Hepatocyte (in vitro differentiated cells): ENCODE measurements around the gene ZNF282. TPM values are rescaled to one million over a fixed set of nuclear protein-coding genes. Genes with fewer than 3 reads are reported as not detected.
"Not testable (repeated sequence)": the region's sequence is repeated elsewhere in the genome, so short reads cannot be mapped to it uniquely, and the experiment has no call there.

Experiments used
- DNase-seq: peaks from one replicate; pipeline ENCODE4 v3.0.0-alpha.2; 2016; ENCODE audit warnings: low spot score
- H2AFZ ChIP-seq: fragments of 200-600 bp; sonication (generic); 2 replicates; pipeline ENCODE4 v1.6.0; 2016; ENCODE audit warnings: antibody characterized with exemption, mild to moderate bottlenecking
- H3K27ac ChIP-seq: fragments of 200-600 bp; sonication (generic); 2 replicates; pipeline ENCODE4 v1.5.1; 2016; ENCODE audit warnings: mild to moderate bottlenecking
- H3K27me3 ChIP-seq: fragments of 200-600 bp; sonication (generic); 2 replicates; pipeline ENCODE4 v1.6.1; 2016
- H3K36me3 ChIP-seq: fragments of 200-600 bp; sonication (generic); replicated peaks from 2 replicates; pipeline ENCODE4 v1.5.1; 2016; ENCODE audit warnings: low read depth; ENCODE audit not compliant: insufficient read depth
- H3K4me1 ChIP-seq: fragments of 200-600 bp; sonication (generic); 2 replicates; pipeline ENCODE4 v1.5.1; 2016; ENCODE audit warnings: mild to moderate bottlenecking, moderate library complexity; ENCODE audit not compliant: insufficient read depth
- H3K4me2 ChIP-seq: fragments of 200-600 bp; sonication (generic); 2 replicates; pipeline ENCODE4 v1.6.0; 2016
- H3K4me3 ChIP-seq: fragments of 200-600 bp; sonication (generic); 2 replicates; pipeline ENCODE4 v1.5.1; 2016; ENCODE audit warnings: mild to moderate bottlenecking
- H3K79me2 ChIP-seq: fragments of 200-600 bp; sonication (generic); 2 replicates; pipeline ENCODE4 v1.6.0; 2017; ENCODE audit warnings: mild to moderate bottlenecking
- H3K9me2 ChIP-seq: fragments of 200-600 bp; sonication (generic); replicated peaks from 2 replicates; pipeline ENCODE4 v1.6.0; 2017; ENCODE audit warnings: mild to moderate bottlenecking; ENCODE audit not compliant: insufficient read depth
- H3K9me3 ChIP-seq: fragments of 200-600 bp; sonication (generic); 2 replicates; pipeline ENCODE4 v1.5.1; 2016; ENCODE audit warnings: low read depth, mild to moderate bottlenecking
- H4K20me1 ChIP-seq: fragments of 200-600 bp; sonication (generic); 2 replicates; pipeline ENCODE4 v1.6.0; 2016; ENCODE audit warnings: mild to moderate bottlenecking; ENCODE audit not compliant: insufficient read depth, poor library complexity, severe bottlenecking
- CTCF ChIP-seq: fragments of 200-600 bp; sonication (generic); IDR thresholded peaks from 2 replicates; pipeline ENCODE4 v1.5.1; 2016; ENCODE audit warnings: antibody characterized with exemption, mild to moderate bottlenecking; ENCODE audit not compliant: poor library complexity
- EZH2 ChIP-seq: fragments of 200-600 bp; sonication (generic); IDR thresholded peaks from 2 replicates; pipeline ENCODE4 v1.6.1; 2016; ENCODE audit warnings: antibody characterized with exemption, mild to moderate bottlenecking, borderline replicate concordance
- EZH2phosphoT487 ChIP-seq: fragments of 200-600 bp; sonication (generic); IDR thresholded peaks from one replicate; pipeline ENCODE4 v1.6.1; 2018; ENCODE audit warnings: antibody characterized with exemption, mild to moderate bottlenecking, low read depth, moderate library complexity; ENCODE audit not compliant: unreplicated experiment, severe bottlenecking
- WGBS: methylation state at CpG from one replicate; pipeline ENCODE4 v1.1.6; 2016; ENCODE audit warnings: low lambda C conversion rate; ENCODE audit errors: missing lambda C conversion rate; 5-methylcytosine and 5-hydroxymethylcytosine counted together
- polyA plus RNA-seq: library from polyadenylated mRNA; unstranded; fragments of >200 nt; fragmentation: Nextera tagmentation; extraction: Ambion mirVana; gene quantifications from 2 replicates; pipeline ENCODE4 v1.2.1, GENCODE V29; 2016
- small RNA-seq: library from RNA; depleted of rRNA; stranded (forward); fragments of <200 nt; gene quantifications from one replicate; pipeline ENCODE3, GENCODE V24; 2014
- total RNA-seq: library from RNA; depleted of rRNA; stranded (reverse); fragments of >200 nt; gene quantifications from 2 replicates; pipeline ENCODE4 v1.2.3, GENCODE V29; 2014

Gene ZNF282
- total and polyA plus RNA-seq, 2 experiments from 2014 or later, result 10.8 to 16.7 TPM

- no peak overlapping the region for H2AFZ ChIP-seq
- H3K9me3 ChIP-seq, result no peaks in the 10 kb centered on the region
- no peak overlapping the region for H3K4me2 ChIP-seq
- 95% methylated on average over 8 of the region's 8 CpGs for WGBS
- H3K27ac ChIP-seq, result no peak overlapping the region
- no peaks in the 10 kb centered on the region for H4K20me1 ChIP-seq
- DNase-seq, result no peak
- H3K79me2 ChIP-seq, result peaks cover 14% of the 10 kb centered on the region
- no peak overlapping the region for H3K4me3 ChIP-seq
- H3K9me2 ChIP-seq, result no peaks in the 10 kb centered on the region
- peaks cover 4% of the 10 kb centered on the region for H3K4me1 ChIP-seq
- H3K27me3 ChIP-seq, result no peaks in the 10 kb centered on the region
- TF ChIP-seq EZH2 (no peak), CTCF (no peak), EZH2phosphoT487 (no peak)
- no peaks in the 10 kb centered on the region for H3K36me3 ChIP-seq
Measured at GRCh38 chr7:149267733-149268132, 72.4 kb downstream of the ZNF282 start.

DNA sequence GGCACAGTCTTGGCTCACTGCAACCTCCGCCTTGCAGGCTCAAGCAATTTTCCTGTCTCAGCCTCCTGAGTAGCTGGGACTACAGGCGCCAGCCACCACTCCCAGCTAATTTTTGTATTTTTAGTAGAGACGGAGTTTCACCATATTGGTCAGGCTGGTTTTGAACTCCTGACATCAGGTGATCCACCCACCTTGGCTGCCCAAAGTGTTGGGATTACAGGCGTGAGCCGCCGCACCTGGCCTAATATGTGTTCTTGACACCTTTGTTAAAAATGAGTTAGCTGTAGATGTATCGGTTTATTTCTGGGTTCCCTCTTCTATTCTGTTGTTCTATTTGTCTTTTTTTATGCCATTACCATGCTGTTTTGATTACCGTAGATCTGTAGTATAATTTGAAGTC, 79.1 kb downstream of the ZNF282 start:
- not testable (repeated sequence) for H3K4me1 ChIP-seq, H3K27ac ChIP-seq, H2AFZ ChIP-seq, H3K9me3 ChIP-seq, H3K4me3 ChIP-seq, H4K20me1 ChIP-seq, H3K9me2 ChIP-seq, H3K36me3 ChIP-seq, H3K4me2 ChIP-seq, DNase-seq, H3K79me2 ChIP-seq, H3K27me3 ChIP-seq
- WGBS, result 99% methylated on average over 8 of the region's 8 CpGs

Small RNAs within 50 kb of the gene (small RNA-seq; reads per million reads assigned to genes)
- not detected for gene AC004890.1

Other genes with a start within 250 kb of the ZNF282 start
- 371 and 375 TPM in 2 replicates for gene PDIA4, start 167.0 kb upstream of the ZNF282 start, total RNA-seq
- gene PDIA4, start 167.0 kb upstream of the ZNF282 start, polyA plus RNA-seq, result 377 and 413 TPM in 2 replicates
- gene ZNF786, start 104.8 kb upstream of the ZNF282 start, total RNA-seq, result 5.1 and 5.7 TPM in 2 replicates
- 4.9 and 6.9 TPM in 2 replicates for gene ZNF786, start 104.8 kb upstream of the ZNF282 start, polyA plus RNA-seq
- 2.7 and 3.9 TPM in 2 replicates for gene ZNF425, start 69.2 kb upstream of the ZNF282 start, total RNA-seq
- 3.3 and 4.2 TPM in 2 replicates for gene ZNF425, start 69.2 kb upstream of the ZNF282 start, polyA plus RNA-seq
- 10.7 and 12.5 TPM in 2 replicates for gene ZNF398, start 48.1 kb upstream of the ZNF282 start, total RNA-seq
- gene ZNF398, start 48.1 kb upstream of the ZNF282 start, polyA plus RNA-seq, result 5.1 and 8.1 TPM in 2 replicates
- gene ZNF212, start 44.1 kb downstream of the ZNF282 start, total RNA-seq, result 3.3 and 4.6 TPM in 2 replicates
- 9.9 and 11.9 TPM in 2 replicates for gene ZNF212, start 44.1 kb downstream of the ZNF282 start, polyA plus RNA-seq
- 6.5 and 7.9 TPM in 2 replicates for gene ZNF783, start 66.7 kb downstream of the ZNF282 start, total RNA-seq
- 7.8 and 8.6 TPM in 2 replicates for gene ZNF783, start 66.7 kb downstream of the ZNF282 start, polyA plus RNA-seq